ENCODE data around the gene PNMA6A.
A peak's percentile ranks its signal among the peaks of the same experiment; 100 is the strongest.
"Not testable (repeated sequence)": the region's sequence is repeated elsewhere in the genome, so short reads cannot be mapped to it uniquely, and the experiment has no call there.

The PNMA6A gene

DNA sequence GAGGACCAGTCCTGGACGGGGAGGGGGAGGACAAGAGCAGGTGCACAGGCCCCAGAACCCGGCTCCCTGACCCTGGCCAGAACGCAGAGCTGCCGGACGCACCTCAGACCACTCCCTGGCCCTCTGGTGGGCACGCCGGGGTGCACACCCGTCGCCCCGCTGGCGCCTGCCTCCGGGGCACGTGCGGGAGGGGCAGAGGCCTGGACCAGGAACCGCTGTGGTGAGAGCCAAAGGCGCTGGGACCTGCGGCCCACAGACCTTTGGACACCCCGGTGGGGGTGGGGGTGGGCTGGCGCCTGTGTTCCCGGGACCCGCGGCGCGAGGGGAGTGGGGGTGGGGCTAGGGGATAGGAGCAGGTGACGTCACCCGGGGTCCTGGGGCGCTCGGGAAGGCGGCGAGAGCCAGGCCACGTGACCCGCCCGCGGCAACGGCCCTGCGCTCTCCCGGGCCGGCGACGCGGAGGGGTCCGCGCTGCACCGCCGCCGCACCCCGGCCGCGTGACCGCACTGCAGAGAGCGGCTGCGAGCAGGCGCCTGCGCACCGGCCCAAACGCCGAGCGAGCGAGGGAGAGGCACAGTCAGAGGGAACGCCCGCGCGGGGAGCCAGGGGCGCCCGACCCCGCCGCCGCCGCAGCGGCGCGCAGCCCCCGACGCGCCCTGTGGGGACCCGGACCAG lies at the start of gene PNMA6A:
PNMA6A (plus strand) TSS at position 546 of the 675 bp plus-strand sequence. CDS start 609 bp downstream, outside the sequence.
- H3K4me1 Mint-ChIP-seq, H3K27ac Mint-ChIP-seq, H3K9me3 Mint-ChIP-seq: not testable (repeated sequence)

GRCh38 chrX:153026501-153026900 lies 45.8 kb upstream of the PNMA6A start:
- H3K9me3 Mint-ChIP-seq, H3K27me3 Mint-ChIP-seq, ATAC-seq, H3K27ac Mint-ChIP-seq, H3K4me1 Mint-ChIP-seq, H3K4me3 Mint-ChIP-seq, DNase-seq: not testable (repeated sequence)

More for the DNA sequence above, at the start of gene PNMA6A:
- ATAC-seq, result peak; percentile 68
- not testable (repeated sequence) for DNase-seq, H3K27me3 Mint-ChIP-seq, H3K4me3 Mint-ChIP-seq

- H3K27ac Mint-ChIP-seq, H3K4me1 Mint-ChIP-seq, ATAC-seq, H3K4me3 Mint-ChIP-seq, DNase-seq, H3K9me3 Mint-ChIP-seq, H3K27me3 Mint-ChIP-seq: not testable (repeated sequence)
Observed at GRCh38 chrX:153028487-153028886, 43.8 kb upstream of the PNMA6A start.

- H3K4me3 Mint-ChIP-seq, result no peak overlapping the region
- H3K27me3 Mint-ChIP-seq, result no peaks in the 10 kb centered on the region
- H3K27ac Mint-ChIP-seq, result peak overlapping the region; percentile 20 to 91
- no peak for ATAC-seq
- peaks cover 8% of the 10 kb centered on the region for H3K4me1 Mint-ChIP-seq
- no peak for DNase-seq
- no peaks in the 10 kb centered on the region for H3K9me3 Mint-ChIP-seq
Observed at GRCh38 chrX:153029162-153029561, 43.1 kb upstream of the PNMA6A start.

DNA sequence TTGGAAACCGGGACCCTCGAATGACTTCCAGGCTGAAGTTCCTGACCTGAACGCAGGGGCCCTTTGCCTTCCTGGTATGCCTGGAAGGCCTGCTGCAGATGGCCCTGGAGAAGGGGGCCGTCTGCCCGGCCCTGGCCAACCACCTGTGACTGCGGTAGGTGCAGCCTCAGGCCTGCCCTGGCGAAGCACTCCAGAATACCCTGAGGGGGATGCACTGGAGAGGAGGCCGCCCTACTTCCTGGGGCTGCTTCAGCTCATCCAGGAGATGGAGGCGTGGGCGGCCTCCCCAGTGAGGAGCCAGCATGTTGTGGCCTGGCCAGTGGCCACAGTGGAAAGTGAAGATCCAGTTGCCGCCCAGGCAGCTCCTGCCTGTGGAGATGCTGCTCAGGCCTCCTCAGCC lies 42.4 kb upstream of the PNMA6A start:
- H3K4me1 Mint-ChIP-seq, result peaks cover 8% of the 10 kb centered on the region
- no peaks in the 10 kb centered on the region for H3K9me3 Mint-ChIP-seq
- DNase-seq, result no peak
- no peaks in the 10 kb centered on the region for H3K27me3 Mint-ChIP-seq
- no peak overlapping the region for H3K4me3 Mint-ChIP-seq
- H3K27ac Mint-ChIP-seq, result no peak overlapping the region
- no peak for ATAC-seq

DNA sequence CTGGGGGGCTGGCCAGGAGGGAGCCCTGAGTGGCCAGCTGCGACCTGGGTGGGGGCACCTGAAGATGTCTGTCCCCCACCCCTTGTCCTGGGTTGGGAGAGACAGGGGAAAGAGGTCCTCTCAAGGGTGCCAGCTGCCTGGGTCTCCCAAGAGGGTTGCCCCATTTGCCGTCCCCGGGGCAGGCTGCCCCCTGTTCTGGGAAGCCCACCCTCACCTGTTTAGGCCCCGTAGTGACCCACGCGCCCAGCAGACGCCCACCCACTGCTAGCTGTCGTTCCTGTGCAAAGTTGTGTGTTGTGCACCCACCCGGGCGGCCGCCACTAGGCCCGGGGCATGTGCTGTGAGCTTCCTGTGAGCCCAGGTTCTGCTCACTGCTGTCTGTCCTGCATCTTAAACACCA lies 41.5 kb upstream of the PNMA6A start:
- no peaks in the 10 kb centered on the region for H3K27me3 Mint-ChIP-seq
- no peak overlapping the region for H3K27ac Mint-ChIP-seq
- no peaks in the 10 kb centered on the region for H3K9me3 Mint-ChIP-seq
- DNase-seq (no peak), ATAC-seq (no peak)
- no peak overlapping the region for H3K4me3 Mint-ChIP-seq
- peaks cover 8% of the 10 kb centered on the region for H3K4me1 Mint-ChIP-seq

DNA sequence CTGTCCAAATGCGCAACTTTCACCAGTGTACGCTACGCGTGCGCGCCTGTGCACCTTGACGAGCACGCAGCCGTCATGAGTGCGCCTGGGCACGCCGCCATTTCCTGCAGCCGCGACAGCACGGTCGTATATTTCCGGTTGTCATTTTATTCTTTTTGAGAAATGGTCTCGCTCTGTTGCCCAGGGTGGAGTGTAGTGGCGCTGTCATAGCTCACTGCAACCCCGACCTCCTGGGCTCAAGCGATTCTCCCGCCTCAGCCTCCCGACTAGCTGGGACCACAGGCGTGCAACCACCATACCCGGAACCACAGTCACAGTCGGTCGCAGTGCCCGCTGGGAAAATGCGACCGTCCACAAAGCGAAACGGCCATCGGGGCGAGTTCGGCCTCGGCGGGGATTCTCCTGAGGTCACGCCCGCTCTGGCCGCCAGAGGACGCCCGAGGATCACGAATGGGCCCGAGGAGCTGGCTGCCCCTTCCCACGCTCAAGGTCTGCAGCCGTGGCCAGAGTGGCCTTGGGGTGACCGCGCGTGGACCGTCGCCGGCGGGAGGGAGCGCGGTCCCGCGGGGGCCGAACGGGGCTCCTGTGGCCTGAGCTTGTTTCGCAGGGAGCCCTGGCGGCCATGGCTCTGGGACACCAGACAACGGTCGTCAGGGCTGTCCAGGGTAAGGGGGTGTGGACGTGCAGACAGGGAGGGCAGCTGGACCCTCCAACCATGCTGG lies 39.7 kb upstream of the PNMA6A start:
- Mint-ChIP-seq H3K9me3 (no peaks in the 10 kb centered on the region), H3K27me3 (no peaks in the 10 kb centered on the region), H3K27ac (peak overlapping the region; percentile 91 to 95), H3K4me1 (peaks cover 8% of the 10 kb centered on the region), H3K4me3 (peak overlapping the region; percentile 80 to 83)
- ATAC-seq (peak; percentile 73), DNase-seq (peak; percentile 67 to 74)

DNA sequence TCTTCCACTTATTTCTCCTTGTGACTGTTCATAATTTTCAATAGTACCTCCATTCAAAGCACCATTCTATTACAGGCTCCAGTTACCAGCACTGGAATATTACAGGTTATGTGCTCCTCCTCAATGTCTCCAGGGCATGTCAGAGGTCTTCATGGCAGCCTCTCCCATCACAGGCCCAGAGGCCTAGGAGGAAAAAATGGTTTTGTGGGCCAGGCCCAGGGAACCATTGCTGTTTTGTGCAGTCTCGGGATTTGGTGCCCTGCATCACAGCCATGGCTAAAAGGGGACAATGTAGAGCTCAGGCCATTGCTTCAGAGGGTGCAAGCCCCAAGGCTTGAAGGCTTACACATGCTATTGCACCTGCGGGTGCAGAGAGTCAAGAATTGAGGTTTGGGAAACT lies 23.2 kb upstream of the PNMA6A start:
- Mint-ChIP-seq H3K27me3 (no peaks in the 10 kb centered on the region), H3K27ac (no peak overlapping the region), H3K9me3 (peaks cover 11 to 16% of the 10 kb centered on the region in 2 donors), H3K4me3 (no peak overlapping the region), H3K4me1 (no peaks in the 10 kb centered on the region)
- ATAC-seq, result no peak
- no peak for DNase-seq

GRCh38 chrX:153052534-153052933 lies 19.7 kb upstream of the PNMA6A start:
- ATAC-seq, result no peak

GRCh38 chrX:153055871-153056749 lies 16.1 kb upstream of the PNMA6A start, which contains the start of gene PNMA3:
TSS of gene PNMA3 (plus strand) at chrX:153056470. CDS start at chrX:153057056, 586 bp downstream.
- no peak within 1 kb of the TSS for H3K27ac Mint-ChIP-seq

More at GRCh38 chrX:153052534-153052933, 19.7 kb upstream of the PNMA6A start:
- peaks cover 4% of the 10 kb centered on the region for H3K4me1 Mint-ChIP-seq
- H3K27ac Mint-ChIP-seq, result no peak overlapping the region
- H3K4me3 Mint-ChIP-seq, result no peak overlapping the region
- peaks cover 11 to 16% of the 10 kb centered on the region in 2 donors for H3K9me3 Mint-ChIP-seq
- no peak for DNase-seq
- H3K27me3 Mint-ChIP-seq, result peaks cover 20% of the 10 kb centered on the region

GRCh38 chrX:153057281-153057680 lies 15.0 kb upstream of the PNMA6A start:
- peak overlapping the region in 1 of 2 donors; percentile 30 for H3K4me3 Mint-ChIP-seq
- no peak overlapping the region for H3K27ac Mint-ChIP-seq
- peaks cover 23% of the 10 kb centered on the region for H3K27me3 Mint-ChIP-seq
- peaks cover 4% of the 10 kb centered on the region for H3K4me1 Mint-ChIP-seq
- ATAC-seq (no peak), DNase-seq (no peak)
- H3K9me3 Mint-ChIP-seq, result no peaks in the 10 kb centered on the region

More at GRCh38 chrX:153055871-153056749, 16.1 kb upstream of the PNMA6A start, which contains the start of gene PNMA3:
- ATAC-seq (peak; percentile 55), DNase-seq (no peak)
- peak within 1 kb of the TSS; percentile 12 to 30 for H3K4me3 Mint-ChIP-seq
- peaks cover 23% of the 10 kb centered on the region for H3K27me3 Mint-ChIP-seq
- H3K9me3 Mint-ChIP-seq, result no peaks in the 10 kb centered on the region
- peaks cover 4% of the 10 kb centered on the region for H3K4me1 Mint-ChIP-seq

DNA sequence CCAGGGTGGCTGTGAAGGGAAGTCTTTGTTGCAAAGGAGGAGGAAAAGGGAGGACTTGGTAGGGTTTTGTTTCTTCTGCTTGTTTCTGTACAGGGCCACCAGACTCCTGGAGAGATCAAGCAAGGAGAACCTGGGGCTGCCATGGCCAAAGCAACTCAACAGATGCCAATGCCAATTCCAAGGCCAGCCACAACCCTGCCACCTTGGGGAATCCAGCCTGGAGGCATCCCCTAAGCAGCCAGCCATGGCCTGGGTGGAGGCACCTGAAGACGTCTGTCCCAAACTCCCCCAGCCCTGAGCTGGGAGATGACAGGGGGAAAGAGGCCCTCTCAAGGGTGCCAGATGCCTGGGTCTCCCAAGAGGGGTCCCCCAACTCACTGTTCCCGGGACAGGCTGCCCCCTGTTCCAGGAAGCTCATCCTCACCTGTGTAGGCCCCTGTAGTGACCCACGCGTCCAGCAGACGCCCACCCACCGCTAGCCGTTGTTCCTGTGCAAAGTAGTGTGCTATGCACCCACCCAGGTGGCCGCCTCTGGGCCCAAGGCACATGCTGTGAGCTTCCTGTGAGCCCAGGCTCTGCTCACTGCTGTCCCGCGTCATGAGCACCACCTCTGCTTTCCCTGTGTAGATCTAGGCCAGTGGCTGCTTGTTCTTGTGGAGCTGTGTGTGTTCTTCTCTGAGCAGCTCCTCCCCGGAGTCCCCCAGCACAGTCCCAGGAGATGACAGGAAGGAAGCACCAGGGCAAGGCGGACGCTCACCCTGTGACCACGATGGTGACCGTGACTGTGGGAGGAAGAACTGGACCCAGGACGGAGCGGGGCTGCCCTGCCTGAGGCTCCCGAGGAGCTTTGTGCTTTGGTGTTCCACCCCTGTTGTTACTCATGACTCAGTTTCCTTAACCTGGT lies 12.8 kb upstream of the PNMA6A start:
- H3K27me3 Mint-ChIP-seq, result peaks cover 23% of the 10 kb centered on the region
- ATAC-seq (peak; percentile 21), DNase-seq (no peak)
- H3K27ac Mint-ChIP-seq, result no peak overlapping the region
- peaks cover 4% of the 10 kb centered on the region for H3K4me1 Mint-ChIP-seq
- H3K9me3 Mint-ChIP-seq, result no peaks in the 10 kb centered on the region
- no peak overlapping the region for H3K4me3 Mint-ChIP-seq

DNA sequence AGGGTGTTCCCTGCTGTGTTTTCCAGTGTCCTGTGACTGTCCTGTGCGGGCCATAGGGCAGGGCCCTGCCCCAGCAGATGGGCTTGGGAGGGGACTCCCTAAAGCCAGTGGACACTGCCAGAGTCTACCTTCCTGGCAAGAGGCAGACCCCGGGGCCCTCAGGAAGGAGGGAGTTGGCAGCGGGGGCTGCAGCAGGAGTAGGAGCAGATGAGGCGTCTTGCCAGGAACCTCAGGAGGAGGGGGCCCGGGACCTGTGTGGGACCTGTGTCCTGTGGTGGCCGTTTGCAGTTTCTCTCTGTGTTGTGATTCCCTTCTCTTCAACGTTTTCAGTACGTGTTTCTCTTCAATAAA lies 12.2 kb upstream of the PNMA6A start:
- ATAC-seq, result no peak
- Mint-ChIP-seq H3K27me3 (peaks cover 18% of the 10 kb centered on the region), H3K4me3 (no peak overlapping the region), H3K4me1 (peaks cover 4% of the 10 kb centered on the region), H3K27ac (no peak overlapping the region), H3K9me3 (no peaks in the 10 kb centered on the region)
- no peak for DNase-seq

DNA sequence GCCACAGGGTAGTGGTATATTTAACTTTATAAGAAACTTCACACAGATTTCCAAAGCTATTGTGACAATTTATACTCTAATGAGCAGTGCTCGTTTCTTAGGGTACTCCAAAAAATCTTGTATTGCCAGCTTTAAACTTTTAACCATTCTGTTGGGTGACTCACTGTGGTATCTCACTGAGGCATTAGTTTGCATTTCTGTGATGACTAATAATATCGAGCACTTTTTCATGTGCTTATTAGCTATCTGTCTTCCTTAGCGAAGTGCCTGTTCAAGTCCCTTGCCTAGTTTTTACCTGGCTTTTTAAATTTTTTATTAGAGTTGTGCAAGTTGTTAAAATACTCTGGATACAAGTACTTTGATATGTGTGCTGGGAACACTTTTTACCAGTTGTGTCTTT lies 10.5 kb upstream of the PNMA6A start:
- ATAC-seq, result no peak
- Mint-ChIP-seq H3K4me3 (no peak overlapping the region), H3K27ac (no peak overlapping the region), H3K27me3 (peaks cover 10% of the 10 kb centered on the region), H3K9me3 (no peaks in the 10 kb centered on the region), H3K4me1 (peaks cover 4% of the 10 kb centered on the region)
- DNase-seq, result no peak

GRCh38 chrX:153063315-153063714 lies 8.9 kb upstream of the PNMA6A start:
- no peaks in the 10 kb centered on the region for H3K27me3 Mint-ChIP-seq
- no peaks in the 10 kb centered on the region for H3K4me1 Mint-ChIP-seq
- no peaks in the 10 kb centered on the region for H3K9me3 Mint-ChIP-seq
- no peak overlapping the region for H3K4me3 Mint-ChIP-seq
- DNase-seq (no peak), ATAC-seq (no peak)
- no peak overlapping the region for H3K27ac Mint-ChIP-seq
